Stimulated activated CD4-positive, alpha-beta T cell treated with anti-CD3 and anti-CD28 coated beads, TNF-alpha, amount 100 ng/mL, for 4 hours (primary cell): Measurements from ENCODE around the gene CCDC187.
"Not testable (repeated sequence)": the region's sequence is repeated elsewhere in the genome, so short reads cannot be mapped to it uniquely, and the experiment has no call there.

ENCODE experiments used
- DNase-seq, 3 experiments: peaks; one replicate each; pipeline ENCODE4 v3.0.0-alpha.2; 2020; ENCODE audit warnings: low read depth in 3 of 3

The CCDC187 gene

GRCh38 chr9:136266641-136267040 is 37.3 kb downstream of the CCDC187 start:
- not testable (repeated sequence) for DNase-seq

- DNase-seq = no peak
These were observed 38.1 kb downstream of the CCDC187 start for GRCh38 chr9:136265561-136266355.

DNA sequence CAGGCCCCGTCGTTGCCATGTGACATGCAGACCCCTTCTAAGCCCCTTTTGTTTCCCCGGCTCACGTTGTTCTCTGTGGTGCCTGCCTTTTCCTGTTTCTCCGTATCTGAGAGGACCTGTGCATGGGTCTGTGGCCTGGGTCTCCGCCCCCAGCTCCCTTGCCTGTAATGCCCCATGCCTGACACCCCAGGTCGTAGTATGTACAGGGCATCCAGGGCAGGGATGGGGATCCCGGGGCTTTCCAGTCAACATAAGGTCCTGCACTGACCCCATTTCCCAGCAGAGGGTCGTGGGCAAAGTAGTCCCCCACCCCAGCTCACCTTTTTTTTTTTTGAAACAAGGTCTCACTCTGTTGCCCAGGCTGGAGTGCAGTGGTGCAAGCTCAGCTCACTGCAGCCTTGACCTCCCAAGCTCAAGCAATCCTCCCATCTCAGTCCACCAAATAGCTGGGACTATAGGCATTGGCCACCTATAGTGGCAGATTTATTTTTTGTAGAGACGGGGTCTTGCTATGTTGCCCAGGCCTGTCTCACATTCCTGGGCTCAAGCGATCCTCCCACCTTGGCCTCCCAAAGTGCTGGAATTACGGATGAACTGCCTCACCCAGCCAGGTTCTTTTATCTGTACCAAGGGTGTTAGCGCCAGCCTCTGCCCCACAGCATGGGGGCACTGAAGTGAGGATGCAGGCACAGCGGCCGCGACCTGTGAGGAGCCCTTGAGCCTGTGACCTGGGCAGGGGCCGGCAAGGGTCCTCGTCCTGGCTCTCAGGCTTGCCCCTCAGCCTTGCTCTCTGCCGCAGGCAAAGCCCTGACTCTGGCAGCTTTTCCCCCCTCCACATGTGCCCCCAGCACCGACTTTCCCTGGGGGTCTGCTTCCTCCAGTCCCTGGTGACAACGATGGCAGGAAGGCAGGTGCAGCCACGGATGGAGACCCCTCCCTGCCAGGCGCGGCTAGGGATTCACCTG is 39.2 kb downstream of the CCDC187 start:
- DNase-seq = no peak

DNA sequence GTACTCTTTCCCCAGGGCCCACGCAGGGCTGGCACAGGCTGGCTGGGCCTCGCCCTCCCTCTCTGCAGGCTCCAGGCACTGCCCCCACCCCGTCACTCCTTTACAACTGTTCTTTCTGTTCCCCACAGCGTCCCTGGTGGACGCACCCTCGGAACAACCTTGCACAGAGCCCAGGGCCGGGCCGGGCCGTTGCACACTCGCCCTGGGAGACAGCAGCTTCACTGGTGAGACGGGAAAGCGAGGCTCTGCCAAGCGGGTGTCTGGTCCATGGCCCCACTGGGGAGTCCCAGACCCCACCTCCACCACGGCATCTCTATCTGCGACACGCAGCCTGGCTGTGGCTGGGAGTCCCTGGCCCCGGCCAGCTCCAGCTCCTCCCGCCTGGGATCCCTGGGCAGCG is 39.9 kb downstream of the CCDC187 start:
- no peak for DNase-seq

GRCh38 chr9:136262671-136263178 is 41.2 kb downstream of the CCDC187 start:
- no peak for DNase-seq

DNA sequence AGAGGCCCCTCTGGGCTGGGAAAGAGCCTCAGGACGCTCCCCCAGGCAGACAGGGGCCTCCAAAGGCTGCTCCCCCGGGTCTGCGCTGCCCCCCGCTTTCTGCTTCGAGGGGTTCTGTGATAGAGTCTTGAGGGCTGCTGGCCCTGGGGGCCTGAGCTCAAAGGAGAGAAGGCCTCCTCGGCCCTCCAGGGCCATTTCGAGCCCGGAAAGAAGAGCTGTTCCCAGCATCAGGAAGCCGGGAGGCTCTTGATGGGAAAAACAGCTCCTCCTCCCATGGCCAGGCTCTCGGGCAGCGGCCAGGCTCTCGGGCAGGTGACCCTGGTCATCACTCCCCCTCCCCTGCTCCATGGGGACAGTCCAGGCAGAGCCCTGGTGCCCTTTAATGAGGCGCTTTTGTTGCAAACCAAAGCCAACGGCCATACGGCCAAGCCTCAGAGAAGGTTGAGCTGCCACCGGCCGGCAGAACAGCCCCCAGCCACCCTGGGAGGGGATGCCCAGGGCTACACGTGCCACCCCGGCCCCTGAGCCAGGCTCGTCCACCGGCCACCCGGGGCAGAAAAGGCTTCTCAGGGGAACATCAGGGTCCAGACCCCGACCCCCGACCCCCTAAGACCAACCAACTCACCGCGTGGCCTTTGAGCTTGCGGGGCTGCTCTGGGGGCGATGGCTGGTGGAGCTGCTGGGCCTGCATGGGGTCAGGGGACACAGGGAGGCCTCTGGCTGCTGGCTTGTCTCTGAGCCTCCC is 42.0 kb downstream of the CCDC187 start:
- DNase-seq = no peak

DNA sequence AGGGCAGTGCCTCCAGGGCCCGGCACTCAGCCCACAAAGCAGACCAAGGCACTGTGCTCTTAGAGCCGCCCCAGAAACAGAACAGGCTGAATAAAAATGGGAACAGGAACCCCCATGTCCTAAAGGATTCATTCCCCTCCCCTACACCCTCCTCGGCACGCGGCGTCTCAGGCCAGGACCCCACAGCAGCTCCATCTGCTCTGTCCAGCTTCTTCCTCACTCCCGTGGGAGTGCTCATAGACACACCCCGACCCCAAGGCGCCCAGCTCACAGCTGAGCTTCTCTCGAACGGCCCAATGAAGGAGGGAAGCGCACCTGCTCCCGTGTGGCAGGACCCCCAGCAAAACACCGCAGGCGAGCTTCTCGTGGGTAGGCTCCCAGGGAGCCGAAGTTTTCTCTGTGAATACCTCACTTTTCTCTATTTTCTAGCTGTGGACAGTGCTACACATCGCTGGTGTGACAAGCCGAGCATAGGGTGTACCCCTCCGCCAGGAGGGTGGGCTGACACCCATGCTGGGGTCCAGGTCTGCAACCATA is 42.9 kb downstream of the CCDC187 start:
- no peak for DNase-seq

- DNase-seq = no peak
These were observed 43.4 kb downstream of the CCDC187 start for GRCh38 chr9:136260521-136260920.

GRCh38 chr9:136259836-136260235 is 44.1 kb downstream of the CCDC187 start:
- DNase-seq = no peak

DNA sequence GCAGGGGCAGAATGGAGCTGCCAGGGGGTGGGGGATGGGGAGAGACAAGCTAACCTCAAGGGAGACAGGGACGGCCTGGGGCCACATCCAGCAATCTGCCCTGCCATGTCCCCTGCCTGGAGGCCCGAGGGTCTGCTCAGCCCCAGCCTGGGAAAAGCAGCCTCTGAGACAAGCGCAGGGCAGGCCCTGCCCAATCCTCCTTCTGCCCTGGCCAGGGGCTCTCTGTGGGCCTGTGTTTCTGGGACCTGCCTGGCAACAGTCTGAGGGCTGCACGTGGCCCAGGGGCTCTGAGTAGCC is 44.4 kb downstream of the CCDC187 start:
- no peak for DNase-seq

DNA sequence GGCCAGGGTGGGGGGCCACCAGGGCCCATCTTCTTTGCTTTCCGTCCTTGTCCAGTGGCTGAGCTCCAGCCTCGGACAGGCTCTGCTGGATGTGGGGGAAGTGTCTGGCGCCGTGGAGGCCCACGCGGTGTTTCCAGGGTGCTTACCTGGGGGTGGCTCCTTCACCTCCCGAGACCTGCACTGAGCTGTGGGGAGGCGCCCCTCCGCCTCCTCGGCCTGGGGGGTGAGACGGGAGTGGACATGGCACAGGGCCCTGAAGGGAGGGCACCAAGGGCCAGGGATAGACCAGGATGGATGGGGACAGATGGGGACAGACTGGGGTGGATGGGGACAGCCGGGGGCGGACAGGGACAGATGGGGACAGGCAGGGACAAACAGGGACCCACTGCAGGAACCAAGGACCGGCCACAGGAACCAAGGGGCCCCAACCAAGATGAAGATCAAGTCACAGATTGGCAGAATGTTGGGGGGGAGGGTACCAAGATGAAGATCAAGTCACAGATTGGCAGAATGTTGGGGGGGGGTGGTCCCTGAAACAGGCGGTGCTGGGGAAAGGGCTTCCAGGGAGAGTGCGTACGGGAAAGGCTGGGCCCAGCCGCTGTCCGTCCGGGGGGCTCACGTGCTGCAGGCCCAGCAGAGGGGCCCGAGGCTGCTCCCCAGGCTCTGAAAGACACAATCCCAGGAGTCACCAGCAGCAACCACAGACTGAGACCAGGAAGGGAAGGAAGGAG is 44.9 kb downstream of the CCDC187 start:
- no peak for DNase-seq

DNA sequence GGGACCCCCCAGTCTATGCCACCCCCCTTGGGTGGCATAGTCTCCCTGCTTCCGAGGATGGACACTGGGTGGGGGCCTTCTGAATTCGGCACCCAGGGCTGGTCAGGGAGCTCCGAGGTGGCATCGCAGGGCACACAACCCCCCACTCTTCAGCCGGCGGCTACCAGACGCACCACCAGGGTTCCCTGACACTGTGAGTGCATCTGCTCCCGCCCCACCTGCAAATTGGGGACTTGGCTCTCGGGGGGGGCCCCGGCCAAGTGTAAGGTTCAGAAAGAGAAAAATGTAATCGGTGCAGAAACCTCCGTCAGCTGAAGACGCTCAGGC is 45.6 kb downstream of the CCDC187 start:
- no peak for DNase-seq

DNA sequence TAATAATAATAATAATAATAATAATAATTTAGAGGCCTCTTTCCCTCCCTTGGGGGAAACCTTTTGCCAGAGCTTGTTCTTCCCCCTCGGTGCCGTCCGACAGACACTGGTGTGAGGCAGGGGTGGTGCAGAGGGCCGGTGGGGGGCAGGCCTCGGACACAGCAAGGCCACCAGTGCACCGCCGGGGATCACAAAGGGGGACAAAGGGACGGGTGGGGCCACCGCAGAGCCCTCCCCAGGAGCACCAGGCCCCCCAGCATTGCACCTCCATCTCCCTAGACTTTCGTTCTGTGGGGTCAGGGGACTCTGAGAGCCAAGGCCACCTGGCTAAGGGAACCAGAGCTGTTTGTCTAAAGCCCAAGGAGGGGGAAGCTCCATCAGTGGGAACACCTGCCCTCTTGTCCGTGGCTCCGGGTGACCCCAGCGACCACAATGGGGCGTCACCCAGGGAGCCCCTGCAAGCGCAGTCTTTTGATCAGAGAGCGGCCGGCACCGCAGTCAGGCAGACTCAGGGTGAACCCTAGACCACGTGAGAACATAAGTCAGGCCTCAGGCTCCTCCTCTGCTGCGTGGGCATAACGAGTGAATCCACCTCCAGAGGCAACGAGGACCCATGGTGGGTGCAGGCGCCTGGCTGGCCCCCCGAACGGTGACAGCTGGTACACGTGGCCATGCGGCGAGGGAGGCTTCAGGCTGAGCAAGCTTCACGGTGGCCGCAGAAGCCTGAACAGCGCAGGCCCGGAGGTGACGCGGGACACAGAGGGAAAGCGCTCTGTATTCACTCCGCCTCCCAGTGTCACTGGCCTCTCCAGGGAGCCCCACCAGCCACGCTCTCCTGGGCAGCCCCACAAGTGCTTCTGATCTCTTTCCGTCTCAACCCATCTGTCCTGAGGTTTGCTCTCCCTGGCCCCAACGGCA is 46.3 kb downstream of the CCDC187 start:
- DNase-seq = no peak

- DNase-seq = no peak
These were observed 47.7 kb downstream of the CCDC187 start for GRCh38 chr9:136255896-136256890.

GRCh38 chr9:136255166-136255538 is 48.7 kb downstream of the CCDC187 start:
- no peak for DNase-seq

- no peak for DNase-seq
These were observed 49.3 kb downstream of the CCDC187 start for GRCh38 chr9:136254381-136255165.

- DNase-seq = no peak
These were observed 50.4 kb downstream of the CCDC187 start for GRCh38 chr9:136253246-136254130.
